Neural progenitor cell (in vitro differentiated cells): ENCODE data around the gene TLE1. TPM values are rescaled to one million over a fixed set of nuclear protein-coding genes. Genes with fewer than 3 reads are reported as not detected.
A peak's percentile ranks its signal among the peaks of the same experiment; 100 is the strongest.
"Not testable (repeated sequence)": the region's sequence is repeated elsewhere in the genome, so short reads cannot be mapped to it uniquely, and the experiment has no call there.

ENCODE experiments used
- DNase-seq: peaks from one replicate; pipeline ENCODE4 v3.0.0-alpha.2; 2016; ENCODE audit warnings: low spot score
- H2AFZ ChIP-seq: fragments of 200-600 bp; sonication (generic); replicated peaks from 2 replicates; pipeline ENCODE4 v1.6.1; 2016; ENCODE audit warnings: antibody characterized with exemption
- H3F3A ChIP-seq: fragments of 200-600 bp; sonication (generic); 2 replicates; pipeline ENCODE4 v1.6.1; 2016; ENCODE audit warnings: antibody characterized with exemption, low read depth
- H3K27ac ChIP-seq: fragments of 200-600 bp; sonication (generic); 2 replicates; pipeline ENCODE4 v1.5.1; 2016; ENCODE audit warnings: mild to moderate bottlenecking
- H3K27me3 ChIP-seq: fragments of 200-600 bp; sonication (generic); 2 replicates; pipeline ENCODE4 v1.6.1; 2016; ENCODE audit warnings: mild to moderate bottlenecking, moderate library complexity
- H3K36me3 ChIP-seq: fragments of 200-600 bp; sonication (generic); 2 replicates; pipeline ENCODE4 v1.5.1; 2016
- H3K4me1 ChIP-seq: fragments of 200-600 bp; sonication (generic); 2 replicates; pipeline ENCODE4 v1.6.1; 2016; ENCODE audit warnings: mixed run types
- H3K4me2 ChIP-seq: fragments of 200-600 bp; sonication (generic); 2 replicates; pipeline ENCODE4 v1.6.1; 2016
- H3K4me3 ChIP-seq: fragments of 200-600 bp; sonication (generic); 2 replicates; pipeline ENCODE4 v1.5.1; 2016
- H3K79me2 ChIP-seq: fragments of 200-600 bp; sonication (generic); 2 replicates; pipeline ENCODE4 v1.6.1; 2016; ENCODE audit warnings: low read depth
- H3K9ac ChIP-seq: fragments of 200-600 bp; sonication (generic); 2 replicates; pipeline ENCODE4 v1.6.1; 2016
- H3K9me3 ChIP-seq: fragments of 200-600 bp; sonication (generic); 2 replicates; pipeline ENCODE4 v1.5.1; 2016; ENCODE audit warnings: low read depth
- H4K20me1 ChIP-seq: fragments of 200-600 bp; sonication (generic); 2 replicates; pipeline ENCODE4 v1.6.1; 2016; ENCODE audit warnings: low read depth
- H3K27ac Mint-ChIP-seq: 3 replicates; pipeline ENCODE4 v1.8.0; 2021; ENCODE audit warnings: mixed read lengths
- H3K27me3 Mint-ChIP-seq: 2 replicates; pipeline ENCODE4 v1.8.0; 2022; ENCODE audit warnings: low read depth, mild to moderate bottlenecking, inconsistent platforms, moderate library complexity, mixed read lengths; ENCODE audit not compliant: insufficient read depth
- H3K36me3 Mint-ChIP-seq: 3 replicates; pipeline ENCODE4 v1.8.0; 2021; ENCODE audit warnings: mixed read lengths
- H3K4me1 Mint-ChIP-seq: 3 replicates; pipeline ENCODE4 v1.8.0; 2021; ENCODE audit warnings: mixed read lengths
- H3K4me3 Mint-ChIP-seq: 3 replicates; pipeline ENCODE4 v1.8.0; 2021; ENCODE audit warnings: mild to moderate bottlenecking, moderate library complexity, mixed read lengths
- H3K9me3 Mint-ChIP-seq: 3 replicates; pipeline ENCODE4 v1.8.0; 2020; ENCODE audit warnings: mixed read lengths
- CTCF ChIP-seq: fragments of 200-600 bp; sonication (generic); IDR thresholded peaks from 2 replicates; pipeline ENCODE4 v1.5.1; 2017; ENCODE audit warnings: antibody characterized with exemption, mild to moderate bottlenecking
- EZH2 ChIP-seq: fragments of 200-600 bp; sonication (generic); IDR thresholded peaks from 2 replicates; pipeline ENCODE4 v1.6.1; 2017; ENCODE audit warnings: antibody characterized with exemption, mild to moderate bottlenecking, moderate library complexity
- EZH2phosphoT487 ChIP-seq: fragments of 200-600 bp; sonication (generic); IDR thresholded peaks from 2 replicates; pipeline ENCODE4 v1.6.1; 2017; ENCODE audit warnings: antibody characterized with exemption
- total RNA-seq: library from RNA; depleted of rRNA; stranded (reverse); fragments of >200 nt; gene quantifications from 2 replicates; pipeline ENCODE4 v1.2.3, GENCODE V29; 2015; ENCODE audit warnings: low replicate concordance

Gene TLE1
- total RNA-seq, 1 donor from 2014 or later: 54.7 TPM

DNA sequence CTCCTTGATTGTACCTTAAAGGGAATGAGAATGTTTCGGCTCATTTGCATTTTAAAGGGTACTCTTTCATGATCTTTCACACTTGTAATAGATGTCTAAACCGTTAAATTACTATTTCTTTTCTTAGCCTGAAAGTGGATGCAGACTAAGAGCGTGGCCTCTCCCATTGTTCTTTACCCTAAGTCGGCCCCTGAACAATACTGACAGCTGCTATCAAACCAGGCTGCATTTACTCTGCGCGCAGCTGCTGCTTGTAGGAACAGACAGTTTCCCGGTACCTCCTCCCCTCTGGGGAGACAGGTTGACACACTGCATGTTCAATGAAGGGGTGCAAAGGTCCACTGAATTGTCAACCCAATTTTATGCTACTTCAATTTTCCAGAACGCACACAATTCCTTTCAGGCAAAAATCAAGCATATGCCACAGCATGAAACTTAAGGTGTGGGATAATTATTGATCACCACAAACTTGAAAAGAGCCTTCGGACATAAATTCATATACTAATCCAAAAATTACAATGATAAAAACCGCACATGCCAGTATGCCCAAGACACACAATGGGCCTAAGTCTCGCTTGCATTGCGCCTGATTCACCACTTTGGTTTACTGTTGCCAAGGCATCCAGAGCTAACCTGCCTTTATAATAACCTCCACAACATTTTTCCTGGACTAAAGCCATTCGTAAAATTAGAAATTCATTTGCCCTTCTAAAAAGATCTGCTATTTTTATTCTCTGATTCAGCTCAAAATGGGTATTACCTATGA is 39.7 kb downstream of the TLE1 start:
- H3K4me1 ChIP-seq: peaks cover 73% of the 10 kb centered on the region
- peak overlapping the region; percentile 29 for H3K4me3 ChIP-seq
- peaks cover 11% of the 10 kb centered on the region for H3K36me3 Mint-ChIP-seq
- peak overlapping the region; percentile 40 for H3K27ac Mint-ChIP-seq
- peaks cover 66% of the 10 kb centered on the region for H3K79me2 ChIP-seq
- TF ChIP-seq CTCF: no peak
- peak; percentile 55 for TF ChIP-seq EZH2phosphoT487
- H3K4me1 Mint-ChIP-seq: peaks cover 68% of the 10 kb centered on the region
- no peaks in the 10 kb centered on the region for H3K27me3 Mint-ChIP-seq
- H3K27ac ChIP-seq: peak overlapping the region; percentile 79
- H3F3A ChIP-seq: peaks cover 59% of the 10 kb centered on the region
- H3K36me3 ChIP-seq: no peaks in the 10 kb centered on the region
- no peak overlapping the region for H3K9ac ChIP-seq
- H4K20me1 ChIP-seq: peaks cover 25% of the 10 kb centered on the region
- no peaks in the 10 kb centered on the region for H3K9me3 Mint-ChIP-seq
- DNase-seq: peak; percentile 93
- peak overlapping the region; percentile 46 for H3K4me3 Mint-ChIP-seq
- H3K27me3 ChIP-seq: no peaks in the 10 kb centered on the region
- peak overlapping the region; percentile 72 for H3K4me2 ChIP-seq
- H3K9me3 ChIP-seq: no peaks in the 10 kb centered on the region
- no peak overlapping the region for H2AFZ ChIP-seq

DNA sequence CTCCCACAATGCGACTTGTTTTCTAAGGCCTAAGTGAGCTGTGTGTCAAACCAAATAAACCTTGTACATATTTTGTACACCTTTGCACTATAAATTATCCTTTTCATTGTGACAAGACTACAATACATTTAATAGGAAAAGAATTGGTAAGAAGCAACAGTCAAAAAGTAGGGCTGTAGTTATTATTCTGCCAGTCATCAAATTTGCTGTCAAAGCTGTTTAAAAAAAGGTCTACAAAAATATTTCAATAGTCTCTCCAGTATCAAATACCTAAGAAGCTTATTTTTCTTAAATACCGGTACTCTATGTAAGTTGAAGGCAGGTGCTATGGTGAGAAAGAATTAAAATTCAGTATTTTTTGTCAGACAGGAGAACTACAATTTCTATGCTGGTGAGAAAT is 40.5 kb downstream of the TLE1 start:
- H3K9ac ChIP-seq: no peak overlapping the region
- H3K79me2 ChIP-seq: peaks cover 66% of the 10 kb centered on the region
- no peaks in the 10 kb centered on the region for H3K9me3 ChIP-seq
- TF ChIP-seq EZH2phosphoT487: no peak
- TF ChIP-seq EZH2: no peak
- no peak for TF ChIP-seq CTCF
- H3K4me1 ChIP-seq: peaks cover 73% of the 10 kb centered on the region
- peaks cover 57% of the 10 kb centered on the region for H3F3A ChIP-seq
- H3K4me1 Mint-ChIP-seq: peaks cover 70% of the 10 kb centered on the region
- peak overlapping the region; percentile 29 for H3K4me3 ChIP-seq
- no peaks in the 10 kb centered on the region for H3K27me3 ChIP-seq
- H4K20me1 ChIP-seq: peaks cover 25% of the 10 kb centered on the region
- no peak overlapping the region for H2AFZ ChIP-seq
- DNase-seq: no peak
- no peaks in the 10 kb centered on the region for H3K36me3 ChIP-seq
- H3K4me2 ChIP-seq: peak overlapping the region; percentile 72
- peak overlapping the region; percentile 61 for H3K27ac Mint-ChIP-seq
- no peaks in the 10 kb centered on the region for H3K9me3 Mint-ChIP-seq
- H3K4me3 Mint-ChIP-seq: peak overlapping the region; percentile 46
- peak overlapping the region; percentile 72 for H3K27ac ChIP-seq
- peaks cover 16% of the 10 kb centered on the region for H3K36me3 Mint-ChIP-seq
- H3K27me3 Mint-ChIP-seq: no peaks in the 10 kb centered on the region

- Histone ChIP-seq H3K79me2 (peaks cover 78% of the 10 kb centered on the region), H3K27ac (no peak overlapping the region), H3K9me3 (no peaks in the 10 kb centered on the region), H3K4me1 (peaks cover 60% of the 10 kb centered on the region), H3F3A (peaks cover 32% of the 10 kb centered on the region), H3K36me3 (no peaks in the 10 kb centered on the region), H3K4me2 (peak overlapping the region; percentile 15), H3K27me3 (no peaks in the 10 kb centered on the region), H3K9ac (no peak overlapping the region), H3K4me3 (no peak overlapping the region), H2AFZ (no peak overlapping the region), H4K20me1 (peaks cover 20% of the 10 kb centered on the region)
- no peak overlapping the region for H3K27ac Mint-ChIP-seq
- peaks cover 56% of the 10 kb centered on the region for H3K4me1 Mint-ChIP-seq
- H3K9me3 Mint-ChIP-seq: peaks cover 3% of the 10 kb centered on the region
- no peak for DNase-seq
- TF ChIP-seq EZH2phosphoT487 (no peak), CTCF (no peak), EZH2 (no peak)
- H3K36me3 Mint-ChIP-seq: peaks cover 24% of the 10 kb centered on the region
- H3K27me3 Mint-ChIP-seq: peaks cover 2% of the 10 kb centered on the region
- H3K4me3 Mint-ChIP-seq: no peak overlapping the region
These were observed 43.0 kb downstream of the TLE1 start for GRCh38 chr9:81646337-81646736.

- not testable (repeated sequence) for H3K9me3 Mint-ChIP-seq, H3K9me3 ChIP-seq, H3K27ac Mint-ChIP-seq, H3K27me3 Mint-ChIP-seq, H3K36me3 ChIP-seq, H2AFZ ChIP-seq, H3K27me3 ChIP-seq, H4K20me1 ChIP-seq, DNase-seq, H3K4me2 ChIP-seq, H3K4me3 ChIP-seq, H3K4me3 Mint-ChIP-seq, H3K27ac ChIP-seq, H3K9ac ChIP-seq
- Histone ChIP-seq H3K79me2 (peaks cover 96% of the 10 kb centered on the region), H3F3A (peaks cover 14% of the 10 kb centered on the region), H3K4me1 (peaks cover 49% of the 10 kb centered on the region)
- Mint-ChIP-seq H3K36me3 (peaks cover 31% of the 10 kb centered on the region), H3K4me1 (peaks cover 46% of the 10 kb centered on the region)
These were observed 44.8 kb downstream of the TLE1 start for GRCh38 chr9:81644513-81644912.
